GM23248 (cell line): ENCODE measurements around the gene PDPR.

Experiments
- EZH2 ChIP-seq: fragments of 200-600 bp; sonication (generic); IDR thresholded peaks from 2 replicates; pipeline ENCODE4 v1.6.1; 2018; ENCODE audit warnings: antibody characterized with exemption, mild to moderate bottlenecking; ENCODE audit not compliant: insufficient read depth, poor library complexity, severe bottlenecking
- EZH2phosphoT487 ChIP-seq: fragments of 200-600 bp; sonication (generic); IDR thresholded peaks from 2 replicates; pipeline ENCODE4 v1.6.1; 2018; ENCODE audit warnings: antibody characterized with exemption, moderate library complexity, mild to moderate bottlenecking, low read depth; ENCODE audit not compliant: insufficient read depth

DNA sequence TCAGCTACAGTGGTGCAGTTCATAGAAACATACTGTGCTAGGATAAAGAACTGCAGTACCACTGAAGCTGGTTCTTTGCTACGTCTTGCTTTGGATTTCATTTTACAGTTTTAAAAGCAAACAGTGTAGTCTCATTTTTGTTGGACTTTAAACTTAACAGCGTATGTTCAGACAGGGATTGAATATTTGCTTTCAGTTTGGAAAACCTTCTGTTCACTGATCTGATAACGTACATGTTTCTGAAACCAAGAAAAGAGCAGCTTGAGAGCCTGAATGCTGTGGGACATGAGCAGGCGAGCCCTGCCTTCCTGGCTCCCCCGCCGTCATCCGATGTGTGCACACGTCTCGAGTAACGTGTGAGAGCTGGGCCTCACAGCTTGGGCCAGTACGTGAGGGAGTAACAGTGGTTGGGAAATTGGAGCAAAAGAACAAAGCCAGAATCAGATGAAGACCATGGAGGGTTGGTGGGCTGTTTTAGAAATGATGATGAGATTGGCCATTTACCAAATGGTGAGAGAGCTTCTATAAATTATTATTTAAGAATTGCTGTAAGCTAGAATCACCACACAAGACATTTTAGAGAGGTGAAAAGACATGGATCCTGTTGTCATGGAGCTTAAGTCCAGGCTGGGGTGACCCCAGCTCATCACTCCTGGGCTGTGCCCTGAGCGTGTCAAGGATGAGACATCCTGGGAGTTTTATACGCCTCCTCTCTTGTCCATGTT, 38.6 kb downstream of the PDPR start:
- TF ChIP-seq EZH2phosphoT487 (no peak), EZH2 (no peak)
